HG03135 (cell line): ENCODE data around the gene PINLYP.
"Not testable (repeated sequence)": the region's sequence is repeated elsewhere in the genome, so short reads cannot be mapped to it uniquely, and the experiment has no call there.

Experiments
- ATAC-seq: cut with Tn5 transposase; IDR thresholded peaks from one replicate; pipeline ENCODE4 v1.9.1; 2021; ENCODE audit warnings: mild to moderate bottlenecking, moderate library complexity; ENCODE audit not compliant: unreplicated experiment

Gene PINLYP

DNA sequence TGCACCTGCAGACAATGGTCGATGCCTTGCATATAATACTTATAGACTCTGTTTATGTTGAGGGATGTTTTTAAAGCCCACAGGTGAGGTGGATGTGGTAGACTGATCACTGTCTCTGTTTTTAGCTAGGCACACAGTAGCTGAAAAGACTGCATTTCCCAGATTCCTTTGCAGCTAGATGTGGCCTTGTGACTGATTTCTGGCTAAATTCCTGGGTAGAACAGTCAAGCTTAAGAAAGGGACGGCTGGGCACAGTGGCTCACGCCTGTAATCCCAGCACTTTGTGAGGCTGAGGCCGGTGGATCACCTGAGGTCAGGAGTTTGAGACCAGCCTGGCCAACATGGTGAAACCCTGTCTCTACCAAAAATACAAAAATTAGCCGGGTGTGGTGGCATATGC is 24.7 kb downstream of the PINLYP start:
- not testable (repeated sequence) for ATAC-seq

DNA sequence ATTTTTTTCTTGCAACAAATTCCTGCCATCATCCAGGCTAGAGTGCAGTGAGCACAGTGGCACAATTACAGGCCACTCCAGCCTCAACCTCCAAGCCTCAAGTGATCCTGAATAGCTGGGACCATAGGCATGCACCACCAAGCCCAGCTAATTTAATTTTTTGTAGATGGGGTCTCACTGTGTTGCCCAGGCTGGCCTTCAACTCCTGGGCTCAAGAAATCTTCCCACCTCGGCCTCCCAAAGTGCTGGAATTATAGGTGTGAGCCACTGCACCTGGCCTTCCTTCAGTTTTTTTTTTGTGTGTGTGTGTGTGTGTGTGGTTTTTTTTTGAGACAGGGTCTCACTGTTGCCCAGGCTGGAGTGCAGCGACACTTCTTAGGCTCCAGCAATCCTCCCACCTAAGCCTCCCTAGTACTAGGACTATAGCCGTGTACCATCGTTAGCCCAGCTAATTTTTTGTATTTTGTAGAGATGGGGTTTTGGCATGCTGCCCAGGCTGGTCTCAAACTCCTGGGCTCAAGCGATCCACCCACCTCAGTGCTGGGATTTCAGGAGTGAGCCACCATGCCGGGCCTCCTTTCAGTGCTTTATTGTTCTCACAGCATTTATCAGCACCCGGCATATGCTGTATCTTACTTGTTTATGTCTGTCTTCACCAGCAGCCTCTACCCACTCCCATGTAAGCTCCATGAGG is 30.4 kb downstream of the PINLYP start:
- no peak for ATAC-seq

GRCh38 chr19:43606569-43607229 is 31.1 kb downstream of the PINLYP start:
- no peak for ATAC-seq

DNA sequence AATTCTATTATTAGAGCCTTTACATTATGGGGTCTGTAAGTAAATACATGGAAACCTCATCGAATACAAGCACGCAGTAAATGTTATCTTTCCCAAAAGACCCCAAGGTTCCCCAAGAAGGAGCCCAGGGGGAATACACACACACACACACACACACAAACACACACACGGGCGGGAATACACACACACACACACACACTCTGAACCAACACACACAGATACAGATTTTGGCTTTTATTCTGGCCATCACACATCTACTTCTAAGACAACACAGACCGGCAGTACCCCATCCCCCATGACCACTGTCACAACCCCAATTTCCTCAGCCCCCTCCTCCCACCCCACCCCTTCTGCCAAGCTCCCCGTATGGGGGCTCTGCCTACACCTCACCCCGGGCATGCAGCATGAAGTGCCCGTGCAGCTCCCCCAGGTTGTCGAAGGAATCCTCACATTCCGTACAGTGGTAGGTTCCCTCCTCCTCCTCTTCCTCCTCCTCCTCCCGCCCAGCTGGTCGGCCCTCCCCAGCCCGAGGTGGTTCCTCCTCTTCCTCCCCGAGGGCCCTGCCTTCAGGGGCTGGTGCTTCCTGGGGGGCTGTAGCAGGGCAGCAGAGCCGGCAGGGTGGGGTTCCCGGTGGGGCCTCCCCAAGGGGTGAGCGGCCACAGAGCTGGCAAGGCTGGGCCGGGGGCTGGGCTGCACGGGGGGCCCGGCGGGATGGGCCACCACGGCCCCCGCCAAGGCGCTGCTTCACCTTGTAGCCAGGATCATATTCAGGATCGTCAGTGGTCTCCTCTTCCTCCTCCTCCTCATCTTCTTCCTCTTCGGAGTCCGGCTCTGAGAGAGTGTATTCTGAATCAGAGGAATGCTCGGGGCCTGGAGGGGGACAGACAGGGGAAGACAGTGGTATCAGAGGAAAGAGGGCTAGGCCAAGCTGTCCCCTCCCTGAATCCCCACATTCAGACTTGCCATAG is 31.9 kb downstream of the PINLYP start:
- ATAC-seq: no peak

DNA sequence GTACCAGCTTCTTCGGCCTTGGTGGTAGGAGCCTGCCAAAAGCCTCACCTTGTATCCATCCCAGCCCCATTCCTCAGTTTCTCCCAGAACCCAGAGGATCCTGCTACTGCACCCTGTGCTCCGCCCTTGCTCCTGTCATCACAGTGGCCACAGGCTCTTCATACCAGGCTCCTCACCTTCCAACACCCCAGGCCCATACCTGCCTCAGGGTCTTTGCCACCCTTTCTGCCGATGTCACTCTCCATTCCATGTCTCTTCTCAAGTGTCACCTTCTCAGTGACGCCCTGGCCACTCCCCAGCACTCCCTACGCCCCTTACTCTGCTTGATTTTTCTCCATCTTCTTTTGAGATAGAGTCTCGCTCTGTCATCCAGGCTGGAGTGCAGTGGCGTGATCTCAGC is 34.3 kb downstream of the PINLYP start:
- ATAC-seq: no peak

DNA sequence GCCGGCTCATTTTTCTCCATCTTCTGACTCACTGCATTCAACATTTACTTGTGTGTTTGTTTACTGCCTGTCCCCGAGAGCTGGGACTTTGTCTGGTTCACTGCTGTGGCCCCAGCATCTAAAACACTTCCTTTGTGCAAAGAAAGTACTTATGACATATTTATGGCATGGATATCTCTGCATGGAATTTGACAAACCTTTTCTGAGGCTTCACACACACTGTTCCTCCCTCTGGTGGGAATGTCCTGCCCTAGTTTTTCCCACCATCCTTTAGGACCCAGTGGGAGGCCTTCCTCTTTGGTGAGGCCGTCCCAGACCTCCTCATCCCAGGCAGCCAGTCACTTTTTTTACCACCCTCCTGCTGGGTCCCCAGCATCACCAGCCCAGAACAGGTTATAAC is 34.9 kb downstream of the PINLYP start:
- no peak for ATAC-seq

DNA sequence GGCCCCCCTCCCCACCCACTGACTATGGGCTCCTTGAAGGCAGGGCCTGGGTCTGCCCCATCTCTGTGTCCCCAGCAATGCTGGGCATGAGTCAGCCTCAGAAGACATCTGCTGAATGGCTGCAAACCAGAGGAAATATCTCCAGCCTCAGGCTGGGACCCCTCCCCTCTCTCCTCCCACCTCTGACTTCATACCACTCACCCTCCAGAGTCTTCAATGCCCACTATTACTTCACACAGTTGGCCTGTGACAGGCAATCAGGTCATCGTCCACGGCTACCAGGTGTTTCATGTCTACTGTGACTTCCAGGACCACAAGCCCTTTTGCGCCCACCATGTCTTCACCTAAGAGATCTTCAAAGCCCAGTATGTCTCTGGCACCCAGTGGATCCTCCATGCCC is 36.2 kb downstream of the PINLYP start, which contains the start of gene SRRM5:
TSS of gene SRRM5 (plus strand) at position 301 of the 400 bp plus-strand sequence. CDS start at position 335, 34 bp downstream.
- no peak for ATAC-seq

DNA sequence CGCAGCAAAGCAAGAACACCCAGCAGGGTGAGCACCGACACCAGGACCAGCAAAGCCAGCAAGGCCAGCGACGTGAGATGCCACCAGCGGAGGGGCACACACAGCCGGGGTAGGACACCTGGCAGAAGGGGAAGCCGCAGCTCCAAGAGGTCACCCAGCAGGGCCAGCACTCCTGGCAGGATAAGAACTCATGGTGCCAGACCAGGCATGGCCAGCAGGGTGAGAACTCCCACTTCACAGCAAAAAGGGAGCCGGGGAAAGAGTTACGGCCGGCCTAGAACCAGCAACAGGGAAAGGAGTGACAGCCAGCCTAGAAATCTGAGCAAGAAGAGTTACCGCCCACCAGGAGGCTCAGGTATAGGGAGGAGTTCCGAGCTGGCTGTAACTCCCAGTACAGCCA is 36.8 kb downstream of the PINLYP start:
- no peak for ATAC-seq

- ATAC-seq: no peak
Measured at GRCh38 chr19:43616306-43616705, 40.7 kb downstream of the PINLYP start.

- ATAC-seq: no peak
Measured at GRCh38 chr19:43616954-43617353, 41.4 kb downstream of the PINLYP start.

GRCh38 chr19:43618921-43619261 is 43.3 kb downstream of the PINLYP start:
- ATAC-seq: peak; percentile 22

GRCh38 chr19:43619262-43620060 is 43.9 kb downstream of the PINLYP start, which contains the start of gene ZNF428:
Gene ZNF428, minus strand, starts transcription at chr19:43619629. Its CDS starts 5,325 bp downstream, at chr19:43614304.
- ATAC-seq: peak; percentile 63

GRCh38 chr19:43620061-43621001 is 44.7 kb downstream of the PINLYP start:
- no peak for ATAC-seq

GRCh38 chr19:43622070-43622469 is 46.5 kb downstream of the PINLYP start:
- ATAC-seq: no peak

GRCh38 chr19:43622956-43623355 is 47.4 kb downstream of the PINLYP start:
- ATAC-seq: no peak

DNA sequence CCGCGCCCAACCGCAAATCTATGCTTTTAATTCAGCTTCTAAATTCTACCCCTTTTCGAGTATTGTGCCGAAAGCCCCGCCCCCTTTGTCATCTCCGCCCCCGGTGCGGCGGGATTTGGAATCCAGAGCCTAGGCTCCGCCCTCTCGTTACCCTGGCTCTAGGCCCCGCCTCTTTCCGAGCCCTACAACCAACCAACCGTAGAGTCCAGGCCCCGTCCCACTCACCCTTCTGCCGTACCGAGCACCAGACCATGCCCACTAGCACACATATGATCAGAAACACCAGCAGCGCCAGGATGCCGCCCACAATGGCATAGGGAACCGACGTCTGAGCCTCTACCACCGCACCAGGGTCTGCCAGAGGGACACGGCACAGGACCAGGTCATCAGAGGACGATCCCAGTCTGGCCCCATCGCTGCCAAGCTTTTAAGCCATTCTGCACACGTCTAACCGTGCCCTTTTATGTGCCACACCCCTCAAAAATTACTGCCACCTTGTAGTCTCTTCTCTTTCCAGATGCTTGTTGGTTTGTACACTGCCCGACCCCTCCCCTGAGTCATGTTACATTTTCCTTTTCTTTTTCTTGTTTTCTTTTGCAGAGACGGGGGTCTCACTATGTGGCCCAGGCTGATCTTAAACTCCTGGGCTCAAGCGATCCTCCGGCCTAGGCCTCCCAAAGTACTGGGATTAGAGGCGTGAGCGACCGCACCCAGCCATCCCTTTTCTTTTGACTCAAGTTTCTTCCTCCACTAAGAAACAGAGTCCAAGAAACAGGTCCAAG is 48.5 kb downstream of the PINLYP start:
- ATAC-seq: no peak

DNA sequence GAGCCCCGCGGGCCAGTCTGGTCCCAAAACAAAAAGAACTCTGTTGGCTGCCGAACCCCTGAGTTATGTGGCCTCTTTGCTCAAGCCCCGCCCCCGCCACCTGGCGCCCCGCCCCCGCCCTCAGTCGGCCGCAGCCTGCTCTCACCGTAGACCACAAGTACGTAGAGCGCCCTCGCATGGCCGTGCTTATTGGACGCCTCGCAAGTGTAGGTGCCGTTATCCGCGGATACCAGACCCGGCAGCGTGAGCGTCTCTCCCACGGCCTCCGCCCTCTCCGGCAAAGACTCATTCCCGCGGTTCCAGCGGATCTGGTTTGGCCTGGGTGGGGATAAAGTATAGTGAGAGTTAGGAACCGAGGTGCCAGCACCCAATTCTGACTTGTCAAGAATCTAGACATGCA is 49.3 kb downstream of the PINLYP start:
- no peak for ATAC-seq

DNA sequence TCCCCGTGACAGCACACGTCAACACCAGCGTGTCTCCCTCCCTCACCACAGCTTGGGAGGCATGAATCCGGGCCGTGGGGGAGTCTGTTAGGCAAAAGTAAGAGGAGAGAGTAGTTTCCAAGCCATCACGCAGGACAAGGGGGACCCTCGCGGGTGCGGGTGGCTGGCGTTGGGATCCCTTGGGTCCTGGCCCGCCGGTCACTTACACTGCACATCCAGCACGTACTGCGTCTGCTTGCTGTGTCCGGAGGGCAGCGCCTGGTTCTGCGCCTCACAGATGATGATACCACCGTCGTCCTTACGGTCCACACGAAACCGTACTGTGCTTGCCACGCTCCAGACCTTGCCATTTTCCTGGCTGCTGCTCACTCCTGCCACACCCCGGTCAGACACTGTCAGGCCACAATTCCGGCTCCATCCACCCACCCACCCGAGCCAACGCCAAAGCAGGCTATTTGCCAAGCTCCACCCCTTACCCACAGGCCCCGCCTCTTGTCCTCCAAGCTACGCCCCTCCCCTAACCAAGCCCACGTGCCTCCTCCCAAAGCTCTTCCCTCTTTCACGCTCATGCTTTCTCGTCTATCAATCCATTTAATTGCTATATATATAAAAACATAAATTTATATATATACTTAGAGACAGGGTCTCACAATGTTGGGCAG is 50.4 kb downstream of the PINLYP start:
- ATAC-seq: no peak
